ENCODE measurements around the gene ARHGAP29.

ARHGAP29 gene

DNA sequence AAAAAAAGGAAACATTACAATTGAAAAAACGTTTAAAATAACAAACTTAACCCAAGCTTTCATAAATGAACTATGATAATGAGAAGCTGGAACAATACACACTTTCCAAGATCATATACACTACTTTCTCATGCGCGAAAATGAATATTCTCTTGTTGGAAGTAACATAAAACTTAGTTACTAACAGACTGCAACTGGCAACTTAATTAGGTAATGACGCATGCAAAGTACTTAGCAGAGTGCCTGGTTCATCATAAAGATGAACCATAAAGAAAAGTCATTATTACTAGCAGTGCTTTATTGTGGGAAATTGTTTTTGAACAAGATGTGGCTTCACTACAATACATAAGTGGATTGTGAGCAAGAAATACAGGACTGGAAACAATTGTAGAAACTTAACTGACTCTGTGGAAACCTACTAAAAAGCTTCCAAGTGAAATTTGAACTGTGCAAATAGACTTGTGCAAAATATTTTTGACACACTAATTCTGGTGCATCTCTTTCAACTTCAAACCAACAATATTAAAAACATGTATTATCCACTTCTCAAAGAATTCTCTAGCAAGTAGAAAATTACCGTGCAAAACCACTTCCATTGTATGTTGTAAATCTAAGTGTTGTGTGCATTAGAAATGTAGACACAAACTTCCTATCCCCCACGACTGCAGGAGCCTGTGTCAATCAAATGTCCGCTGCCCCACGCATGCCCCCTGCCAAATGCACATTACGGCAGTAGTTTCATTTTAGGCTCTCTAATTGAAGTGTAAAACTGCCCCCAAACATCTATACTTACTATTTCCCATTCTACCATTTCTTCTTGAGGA lies 2.0 kb downstream of the ARHGAP29 start:
- DNase-seq: no peak

DNA sequence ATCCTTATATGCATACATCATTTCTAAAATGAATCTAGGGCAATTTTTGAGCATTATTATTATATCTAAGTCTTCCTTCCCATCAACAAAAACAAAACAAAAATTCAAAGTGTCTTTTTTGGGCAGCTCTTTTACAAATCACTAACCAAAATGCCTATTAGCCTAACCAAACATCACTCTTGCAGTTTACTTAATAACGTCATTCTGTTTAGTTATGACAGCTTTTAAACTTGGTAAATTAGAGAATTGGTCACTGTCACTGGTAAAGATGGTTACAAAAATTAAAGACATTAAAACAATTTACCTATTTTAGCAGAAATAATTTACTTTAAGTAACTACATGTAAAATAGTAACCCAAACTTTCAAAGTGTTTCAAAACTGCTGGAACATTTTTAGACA lies 2.8 kb downstream of the ARHGAP29 start:
- no peak for DNase-seq

GRCh38 chr1:94231746-94232145 lies 5.6 kb downstream of the ARHGAP29 start:
- no peak for DNase-seq

- DNase-seq: no peak
These were observed 6.5 kb downstream of the ARHGAP29 start for GRCh38 chr1:94230920-94231319.

DNA sequence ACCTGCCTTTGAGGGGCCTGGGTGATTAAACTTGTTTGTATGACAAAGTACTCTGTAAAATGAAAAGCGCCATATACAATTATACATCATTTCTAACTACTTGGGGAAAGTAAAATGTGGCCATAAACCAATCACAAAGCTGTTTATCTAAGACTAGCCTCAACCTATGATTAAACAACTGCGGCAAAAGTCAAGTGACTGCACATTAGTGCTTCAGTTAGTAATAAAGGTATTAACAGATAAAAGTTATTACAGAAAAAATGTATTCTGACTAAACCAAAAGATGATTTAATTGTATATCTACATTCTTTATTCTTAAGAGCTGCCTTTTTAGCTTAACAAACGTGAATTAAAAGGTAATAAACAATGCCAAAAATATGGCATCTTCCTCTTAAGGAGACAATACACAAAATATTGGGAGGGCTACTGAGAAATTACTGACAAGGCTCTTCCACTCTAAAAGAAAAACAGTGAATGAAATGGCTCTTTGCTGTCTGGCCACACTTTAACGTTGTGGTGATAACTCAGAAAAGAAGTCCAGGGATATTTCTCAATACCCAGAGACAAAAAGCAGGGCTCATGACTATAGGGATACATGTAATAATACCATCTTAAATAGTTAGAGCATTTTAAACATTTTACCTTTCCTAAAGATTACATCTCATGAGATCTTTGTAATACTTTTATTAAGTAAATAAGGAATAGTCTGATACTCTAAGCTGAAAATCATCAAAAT lies 8.6 kb downstream of the ARHGAP29 start:
- DNase-seq: no peak

GRCh38 chr1:94227624-94228023 lies 9.8 kb downstream of the ARHGAP29 start:
- no peak for DNase-seq

DNA sequence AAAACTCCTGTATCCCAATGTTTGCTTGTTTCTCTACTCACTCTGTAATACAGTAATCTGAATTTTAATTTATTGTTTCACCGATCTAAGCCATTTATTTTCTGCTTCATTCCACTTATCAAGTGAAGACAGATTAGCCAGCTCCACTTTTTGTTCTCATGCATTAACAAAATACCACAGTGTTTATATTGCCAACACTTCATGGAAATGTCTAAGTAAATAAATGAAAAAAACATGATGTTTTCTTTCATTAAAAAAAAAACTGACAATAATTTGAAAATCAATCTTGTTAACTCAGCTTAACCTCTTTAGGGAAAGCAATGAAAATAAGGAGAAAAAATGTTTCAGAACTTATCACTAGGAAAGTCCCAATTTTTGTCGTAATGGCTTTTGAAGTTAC lies 11.5 kb downstream of the ARHGAP29 start:
- DNase-seq: no peak

DNA sequence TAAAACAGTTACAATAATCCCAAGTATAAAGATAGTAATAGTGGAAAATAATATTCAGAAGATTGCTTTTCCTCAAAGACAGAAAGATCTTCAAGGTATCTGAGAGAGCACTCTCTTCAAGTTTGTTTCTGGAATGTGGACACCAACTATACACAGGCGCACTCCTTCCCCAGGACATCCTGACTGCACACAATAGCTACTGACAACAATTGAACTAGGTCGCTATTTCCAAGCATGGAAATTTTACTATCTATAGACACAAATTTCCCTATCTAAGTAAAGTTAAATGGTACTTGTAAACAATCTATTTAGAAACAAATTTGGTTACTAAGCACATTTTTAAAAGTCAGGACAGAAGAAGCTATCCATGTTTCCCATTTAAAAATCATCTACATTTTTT lies 19.1 kb downstream of the ARHGAP29 start:
- DNase-seq: no peak

DNA sequence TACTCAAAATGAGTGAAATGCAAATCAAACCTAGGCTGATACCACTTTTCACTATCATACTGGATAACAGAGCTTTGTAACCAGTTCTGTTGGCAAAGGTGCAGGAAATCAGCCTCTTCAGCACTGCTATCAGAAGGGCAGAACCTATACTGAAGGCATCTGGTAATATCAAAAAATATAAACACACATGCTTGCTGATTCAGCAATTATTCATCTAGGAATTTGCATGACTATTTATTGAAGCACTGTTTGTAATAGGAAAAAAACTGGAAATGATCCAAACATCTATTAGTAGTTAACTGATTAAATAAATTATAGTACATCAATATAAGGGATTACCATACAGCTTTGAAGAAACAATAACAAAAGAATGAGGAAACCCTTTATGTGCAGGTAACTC lies 21.4 kb downstream of the ARHGAP29 start:
- no peak for DNase-seq

DNA sequence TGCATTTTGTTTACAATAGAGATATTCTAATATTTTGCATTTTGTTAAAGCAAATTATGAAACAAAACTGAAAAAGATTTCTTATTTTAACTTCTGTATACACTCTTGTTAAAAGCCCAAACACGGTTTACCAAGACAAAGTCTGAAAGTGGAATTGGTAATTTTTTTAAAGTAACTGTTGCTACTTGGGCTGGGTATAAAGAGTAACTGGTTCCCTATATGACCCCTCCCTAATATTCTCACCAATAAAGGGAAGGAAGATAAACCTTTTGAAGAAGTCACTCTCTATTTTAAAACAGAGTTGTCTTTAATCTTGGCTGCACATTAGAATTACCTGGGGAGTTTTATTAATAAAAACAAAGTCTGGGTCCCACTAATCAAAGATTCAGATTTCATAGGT lies 27.4 kb downstream of the ARHGAP29 start:
- no peak for DNase-seq

DNA sequence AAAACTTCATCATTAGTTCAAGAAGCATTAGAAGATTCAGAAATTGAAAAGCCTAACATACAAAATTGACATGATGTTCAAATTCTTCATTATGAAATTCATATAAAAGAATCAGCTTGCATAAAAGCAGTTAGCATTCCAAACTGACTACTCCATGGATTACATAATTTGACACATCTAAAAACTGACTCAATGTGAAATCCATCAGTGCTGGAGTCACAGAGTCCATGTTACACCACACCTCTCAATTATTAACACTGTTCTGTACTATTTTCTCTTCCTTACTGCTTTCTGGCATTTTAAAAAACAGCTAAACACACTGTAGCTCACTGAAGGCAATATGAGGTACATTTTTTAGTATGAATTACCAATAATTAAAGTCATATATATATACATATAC lies 28.0 kb downstream of the ARHGAP29 start:
- no peak for DNase-seq

- DNase-seq: no peak
These were observed 29.7 kb downstream of the ARHGAP29 start for GRCh38 chr1:94207695-94208094.

DNA sequence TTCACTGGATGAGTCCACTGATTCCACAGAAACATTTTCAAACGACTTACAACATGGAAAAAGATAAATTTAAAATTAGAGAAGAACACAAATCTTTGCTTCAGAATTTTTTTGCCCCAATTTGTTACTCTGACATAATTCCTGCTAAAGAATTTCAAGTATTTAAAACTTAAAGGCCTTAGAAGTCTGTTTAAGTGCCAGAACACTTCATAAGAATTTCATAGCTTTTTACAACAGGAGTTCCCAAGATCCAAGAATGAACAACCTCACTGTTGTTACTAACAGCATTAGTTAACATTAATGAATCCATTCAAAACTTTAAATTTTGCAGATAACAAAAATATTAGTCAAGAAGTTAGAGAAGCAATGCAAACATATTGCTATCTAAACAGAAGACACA lies 31.7 kb downstream of the ARHGAP29 start:
- DNase-seq: no peak

DNA sequence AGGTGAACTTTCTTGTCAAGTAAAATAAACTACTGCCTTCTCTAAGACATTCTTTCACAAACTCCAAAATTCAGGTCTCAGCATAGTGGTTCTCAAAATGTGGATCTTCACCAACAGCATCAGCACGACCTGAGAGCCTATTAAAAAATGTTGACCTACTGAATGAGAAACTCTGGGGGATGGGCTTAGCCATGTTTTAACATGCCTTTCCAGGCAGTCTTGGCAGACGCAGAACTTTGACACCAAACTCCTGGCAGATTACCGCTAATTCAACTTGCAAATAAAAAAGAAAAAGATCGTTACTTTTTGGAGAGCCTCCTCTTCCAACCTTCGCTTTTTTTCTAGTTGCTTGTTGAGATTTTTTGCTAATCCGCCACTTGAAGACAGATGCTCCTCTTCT lies 35.1 kb downstream of the ARHGAP29 start:
- no peak for DNase-seq

GRCh38 chr1:94199398-94199797 lies 38.0 kb downstream of the ARHGAP29 start:
- DNase-seq: no peak

GRCh38 chr1:94194079-94194865 lies 43.1 kb downstream of the ARHGAP29 start:
- DNase-seq: no peak

DNA sequence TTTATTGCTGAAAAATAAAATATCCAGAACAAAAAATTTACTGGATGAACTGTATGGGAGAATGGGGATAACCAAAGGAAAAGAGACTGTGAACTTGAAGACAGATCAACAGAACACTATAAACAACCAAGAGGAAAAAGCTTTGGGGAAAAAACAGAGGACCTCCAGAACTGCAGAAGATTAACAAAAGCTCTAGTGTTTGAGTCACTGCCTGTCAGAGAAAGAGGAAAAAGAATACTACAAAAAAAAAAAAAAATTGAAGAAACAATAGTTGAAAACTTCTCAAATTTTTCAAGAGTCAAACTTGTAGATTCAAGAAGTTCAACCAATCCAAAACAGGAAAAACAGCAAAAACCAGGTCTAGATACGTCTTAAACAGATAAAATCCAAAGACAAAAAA lies 44.3 kb downstream of the ARHGAP29 start:
- DNase-seq: no peak

- no peak for DNase-seq
These were observed 46.2 kb downstream of the ARHGAP29 start for GRCh38 chr1:94191216-94191615.

DNA sequence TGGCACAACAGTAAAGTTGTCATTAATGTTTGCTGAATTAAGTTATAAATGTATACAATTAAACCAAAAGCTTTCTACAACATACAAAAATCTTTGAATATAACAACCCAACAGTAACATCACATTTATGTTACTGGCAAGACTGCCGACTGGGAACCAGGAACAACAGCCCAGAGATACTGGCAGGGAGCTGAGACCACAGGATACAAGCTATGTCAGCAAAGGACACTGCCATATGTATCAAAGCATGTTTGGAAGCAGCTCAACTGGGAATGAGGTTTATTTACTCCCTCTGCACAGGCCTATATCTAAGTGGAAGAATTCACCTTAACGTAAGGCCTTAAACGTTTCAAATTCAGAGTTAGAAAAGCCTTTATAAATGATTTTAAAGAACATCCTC lies 50.4 kb downstream of the ARHGAP29 start:
- no peak for DNase-seq

- no peak for DNase-seq
These were observed 54.1 kb downstream of the ARHGAP29 start for GRCh38 chr1:94183197-94183815.

GRCh38 chr1:94182191-94182590 lies 55.2 kb downstream of the ARHGAP29 start:
- DNase-seq: no peak

GRCh38 chr1:94180650-94181049 lies 56.7 kb downstream of the ARHGAP29 start:
- DNase-seq: no peak

GRCh38 chr1:94178901-94179300 lies 58.5 kb downstream of the ARHGAP29 start:
- DNase-seq: no peak

Data from activated T-cell treated with anti-CD3 and anti-CD28 coated beads, Interleukin-2, amount 50 U/mL, for 1 hour (primary cell).